Activated CD4-positive, alpha-beta T cell treated with anti-CD3 and anti-CD28 coated beads for 36 hours (primary cell): ENCODE measurements around the gene MLPH. TPM values are rescaled to one million over a fixed set of nuclear protein-coding genes. Genes with fewer than 3 reads are reported as not detected.

ENCODE experiments used
- ATAC-seq: fragments of 200-7000 bp; cut with Tn5 transposase; one replicate; pipeline ENCODE4 v1.10.0; 2021; ENCODE audit warnings: mild to moderate bottlenecking, moderate library complexity
- CTCF ChIA-PET: fragments of 350-600 bp; sonication (Branson Sonifier 250); formaldehyde crosslinking; loops from one replicate; lab custom pipeline; 2021; ENCODE audit warnings: antibody characterized with exemption; lab: Charles Lee
- POLR2A ChIA-PET: fragments of 350-600 bp; sonication (Branson Sonifier 250); formaldehyde crosslinking; loops from one replicate; lab custom pipeline; 2021; ENCODE audit warnings: antibody characterized with exemption, inconsistent platforms; lab: Charles Lee
- DNase-seq: peaks from one replicate; pipeline ENCODE4 v3.0.0-alpha.2; 2020
- H3K27ac Mint-ChIP-seq: one replicate; pipeline ENCODE4 v1.8.0; 2021; ENCODE audit warnings: mixed read lengths
- H3K27me3 Mint-ChIP-seq: one replicate; pipeline ENCODE4 v1.8.0; 2021; ENCODE audit warnings: mixed read lengths
- H3K36me3 Mint-ChIP-seq: one replicate; pipeline ENCODE4 v1.8.0; 2021; ENCODE audit warnings: low read depth, mixed read lengths
- H3K4me1 Mint-ChIP-seq: one replicate; pipeline ENCODE4 v1.8.0; 2021; ENCODE audit warnings: mixed read lengths
- H3K4me3 Mint-ChIP-seq: one replicate; pipeline ENCODE4 v1.8.0; 2021; ENCODE audit warnings: mild to moderate bottlenecking, moderate library complexity, mixed read lengths
- H3K9me3 Mint-ChIP-seq: one replicate; pipeline ENCODE4 v1.8.0; 2021; ENCODE audit warnings: low read depth, mixed read lengths
- intact Hi-C, 2 experiments: fragments of 100-400 bp; cut with DNase I in 1 of 2; cut with micrococcal nuclease in 1 of 2; formaldehyde crosslinking; loops; one replicate each; pipeline versions ENCODE4 v1.14.2 to v1.15.1; 2022 to 2024; cut with DNase I, micrococcal nuclease
- total RNA-seq, 2 experiments: library from RNA; stranded (reverse); gene quantifications; one replicate each; pipeline ENCODE4 v1.2.3, GENCODE V29; 2021

MLPH gene
- total RNA-seq, 2 experiments from 2014 or later = 0.82 to 1.2 TPM

- H3K4me3 Mint-ChIP-seq = no peak overlapping the region
- no peak overlapping the region for H3K27ac Mint-ChIP-seq
- ATAC-seq (no peak), DNase-seq (no peak)
- ChIA-PET CTCF (no interaction called here), POLR2A (no interaction called here)
- H3K4me1 Mint-ChIP-seq = no peaks in the 10 kb centered on the region
- intact Hi-C loops = no loop called here
- peaks cover 41% of the 10 kb centered on the region for H3K27me3 Mint-ChIP-seq
- peaks cover 14% of the 10 kb centered on the region for H3K9me3 Mint-ChIP-seq
- peaks cover 4% of the 10 kb centered on the region for H3K36me3 Mint-ChIP-seq
Observed at GRCh38 chr2:237490009-237490711, 3.1 kb downstream of the MLPH start.

GRCh38 chr2:237490795-237491194 is 3.7 kb downstream of the MLPH start:
- CTCF ChIA-PET = no interaction called here
- no peak for DNase-seq
- no peak overlapping the region for H3K27ac Mint-ChIP-seq
- peaks cover 4% of the 10 kb centered on the region for H3K36me3 Mint-ChIP-seq
- POLR2A ChIA-PET = no interaction called here
- peaks cover 39% of the 10 kb centered on the region for H3K27me3 Mint-ChIP-seq
- H3K9me3 Mint-ChIP-seq = peaks cover 14% of the 10 kb centered on the region
- no peak for ATAC-seq
- no peak overlapping the region for H3K4me3 Mint-ChIP-seq
- H3K4me1 Mint-ChIP-seq = no peaks in the 10 kb centered on the region
- intact Hi-C loops = no loop called here

DNA sequence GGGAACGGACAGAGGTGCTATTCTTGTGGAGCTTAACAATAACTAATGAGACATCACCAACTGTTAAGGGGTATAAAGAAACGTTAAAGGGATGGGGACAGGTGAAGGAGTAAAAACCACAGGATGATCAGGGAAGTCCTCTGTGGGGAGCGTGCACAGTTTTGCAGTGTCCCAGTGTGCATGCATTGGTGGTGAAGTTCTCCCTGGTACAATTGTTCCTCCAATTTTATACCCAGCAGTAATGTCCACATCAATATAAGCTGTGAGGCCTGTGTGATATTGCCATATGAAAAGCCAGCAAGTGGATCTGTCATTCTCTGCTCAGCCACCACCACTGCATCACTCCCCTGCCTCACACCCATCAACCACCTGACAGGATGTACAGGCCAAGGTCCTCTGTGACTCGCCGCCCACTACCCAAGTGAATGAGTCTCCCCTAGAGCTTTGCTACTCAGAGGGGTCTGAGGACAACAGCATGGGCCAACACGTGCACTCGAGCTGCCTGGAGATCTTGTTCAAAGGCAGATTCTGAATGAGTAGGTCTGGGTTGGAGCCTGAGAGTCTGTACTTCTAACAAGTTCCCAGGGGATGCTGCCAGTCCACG is 4.6 kb downstream of the MLPH start:
- CTCF ChIA-PET = interaction anchor here (0.5 to 1.3 kb wide), 2 partner anchors 21 to 182 kb away, joined by 3 to 4 read pairs; no protein-coding TSS in a partner anchor
- intact Hi-C loops = no loop called here

DNA sequence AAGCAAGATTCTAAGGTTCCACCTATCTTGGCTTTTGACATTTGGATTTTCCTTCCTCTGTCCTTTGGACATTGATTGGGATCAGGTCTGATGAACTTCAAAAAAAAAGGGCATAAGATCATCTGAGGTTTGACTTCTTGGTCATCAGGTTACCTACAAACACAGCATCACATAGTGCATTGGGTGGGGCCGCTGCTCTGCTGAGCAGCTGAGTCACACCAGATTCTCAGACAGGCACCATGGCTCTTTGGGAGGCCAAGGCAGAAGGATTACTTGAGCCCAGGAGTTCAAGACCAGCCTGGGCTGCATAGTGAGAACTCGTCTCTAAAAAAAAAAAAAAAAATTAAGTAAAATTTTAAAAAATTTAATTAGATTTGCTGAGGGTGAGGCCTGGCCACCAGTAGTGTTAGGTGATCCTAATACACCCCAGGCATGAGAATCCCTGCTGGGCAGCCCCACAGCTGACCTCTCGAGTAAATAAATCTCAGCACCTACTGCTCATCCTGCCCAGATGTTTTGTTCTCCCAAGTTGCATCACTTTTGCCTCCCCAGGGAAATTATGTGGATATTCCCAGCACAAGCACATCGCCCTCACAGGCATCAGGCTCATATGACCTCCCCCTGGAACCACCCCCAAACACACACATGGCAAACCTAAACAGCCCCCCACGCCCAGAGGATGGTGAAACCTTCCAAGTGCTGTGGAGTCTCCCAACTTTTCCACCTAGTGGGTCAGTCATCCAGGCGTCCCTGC is 5.3 kb downstream of the MLPH start:
- Mint-ChIP-seq H3K27ac (no peak overlapping the region), H3K36me3 (peaks cover 4% of the 10 kb centered on the region), H3K9me3 (peaks cover 14% of the 10 kb centered on the region), H3K4me1 (no peaks in the 10 kb centered on the region), H3K4me3 (no peak overlapping the region), H3K27me3 (peaks cover 36% of the 10 kb centered on the region)
- ATAC-seq (no peak), DNase-seq (no peak)
- ChIA-PET CTCF (interaction anchor here (1.3 kb wide), 1 partner anchor 21 kb away, joined by 4 read pairs; no protein-coding TSS in a partner anchor), POLR2A (no interaction called here)
- intact Hi-C loops = no loop called here

More for the DNA sequence above, 4.6 kb downstream of the MLPH start:
- DNase-seq (peak; percentile 31), ATAC-seq (peak; percentile 44)
- H3K36me3 Mint-ChIP-seq = peaks cover 4% of the 10 kb centered on the region
- no peaks in the 10 kb centered on the region for H3K4me1 Mint-ChIP-seq
- no peak overlapping the region for H3K4me3 Mint-ChIP-seq
- no peak overlapping the region for H3K27ac Mint-ChIP-seq
- H3K27me3 Mint-ChIP-seq = peaks cover 37% of the 10 kb centered on the region
- peaks cover 14% of the 10 kb centered on the region for H3K9me3 Mint-ChIP-seq
- POLR2A ChIA-PET = no interaction called here

DNA sequence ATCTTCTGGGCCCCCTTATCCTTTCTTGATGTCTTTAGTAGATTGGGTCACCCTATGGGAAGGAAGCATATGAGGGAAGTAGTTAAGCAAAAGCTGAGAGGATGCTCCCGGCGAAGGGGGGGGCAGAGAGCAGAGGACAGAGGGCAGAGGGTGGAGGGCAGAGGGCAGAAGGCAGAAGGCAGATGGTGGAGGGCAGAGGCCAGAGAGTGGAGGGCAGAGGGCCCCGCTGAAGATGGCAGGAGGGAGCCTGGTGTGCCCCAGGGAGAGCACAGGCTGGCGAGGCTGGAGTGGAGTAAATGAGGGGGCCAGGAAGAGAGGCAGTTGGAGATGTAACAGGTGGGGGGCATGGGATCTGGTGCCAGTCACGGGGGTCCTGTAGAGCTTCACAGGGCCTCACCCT is 7.0 kb downstream of the MLPH start:
- peaks cover 3% of the 10 kb centered on the region for H3K4me1 Mint-ChIP-seq
- H3K36me3 Mint-ChIP-seq = peaks cover 4% of the 10 kb centered on the region
- ChIA-PET CTCF (interaction anchor here (0.7 to 2.2 kb wide), 3 partner anchors 14 to 78 kb away, joined by 3 to 9 read pairs (median 3); no protein-coding TSS in a partner anchor), POLR2A (no interaction called here)
- peaks cover 30% of the 10 kb centered on the region for H3K27me3 Mint-ChIP-seq
- no peak overlapping the region for H3K4me3 Mint-ChIP-seq
- no peak for ATAC-seq
- intact Hi-C loops = no loop called here
- peaks cover 14% of the 10 kb centered on the region for H3K9me3 Mint-ChIP-seq
- H3K27ac Mint-ChIP-seq = no peak overlapping the region
- no peak for DNase-seq

- no peak overlapping the region for H3K4me3 Mint-ChIP-seq
- intact Hi-C loops = no loop called here
- POLR2A ChIA-PET = no interaction called here
- peaks cover 24% of the 10 kb centered on the region for H3K27me3 Mint-ChIP-seq
- H3K9me3 Mint-ChIP-seq = peaks cover 14% of the 10 kb centered on the region
- DNase-seq (no peak), ATAC-seq (no peak)
- H3K27ac Mint-ChIP-seq = no peak overlapping the region
- H3K36me3 Mint-ChIP-seq = peaks cover 4% of the 10 kb centered on the region
- CTCF ChIA-PET = no interaction called here
- H3K4me1 Mint-ChIP-seq = peaks cover 3% of the 10 kb centered on the region
Observed at GRCh38 chr2:237495521-237496117, 8.6 kb downstream of the MLPH start.

DNA sequence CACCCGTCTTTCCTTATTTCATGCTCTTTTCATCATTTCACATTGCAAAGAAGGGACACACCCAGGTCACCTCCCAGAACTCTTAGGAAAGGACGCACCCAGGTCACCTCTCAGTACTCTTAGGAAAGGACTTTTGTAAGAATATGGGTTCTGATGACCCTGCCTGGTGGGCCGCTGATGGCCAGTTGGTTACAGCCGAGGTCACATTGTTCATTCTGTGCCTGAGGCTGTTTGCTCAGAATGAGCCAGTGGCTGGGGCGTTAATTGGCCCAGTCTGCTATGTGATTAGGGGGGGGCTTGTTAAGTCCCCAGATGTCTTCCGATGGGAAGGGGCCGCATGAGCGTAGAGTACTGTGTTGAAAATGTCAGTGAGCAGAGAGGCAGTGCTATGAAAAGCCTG is 9.4 kb downstream of the MLPH start:
- H3K4me3 Mint-ChIP-seq = no peak overlapping the region
- ATAC-seq = no peak
- H3K27me3 Mint-ChIP-seq = peaks cover 25% of the 10 kb centered on the region
- peaks cover 11% of the 10 kb centered on the region for H3K9me3 Mint-ChIP-seq
- ChIA-PET POLR2A (no interaction called here), CTCF (interaction anchor here (0.6 to 0.9 kb wide), 2 partner anchors 17 to 115 kb away, joined by 3 read pairs; no protein-coding TSS in a partner anchor)
- H3K36me3 Mint-ChIP-seq = peaks cover 4% of the 10 kb centered on the region
- no peak for DNase-seq
- intact Hi-C loops = no loop called here
- H3K27ac Mint-ChIP-seq = no peak overlapping the region
- H3K4me1 Mint-ChIP-seq = peaks cover 3% of the 10 kb centered on the region

- Mint-ChIP-seq H3K9me3 (peaks cover 3% of the 10 kb centered on the region), H3K27ac (no peak overlapping the region), H3K4me3 (no peak overlapping the region), H3K4me1 (peaks cover 3% of the 10 kb centered on the region), H3K36me3 (no peaks in the 10 kb centered on the region), H3K27me3 (peaks cover 28% of the 10 kb centered on the region)
- ChIA-PET POLR2A (no interaction called here), CTCF (interaction anchor here (0.6 to 0.9 kb wide), 4 partner anchors 16 to 126 kb away, joined by 3 to 7 read pairs (median 3); no protein-coding TSS in a partner anchor)
- ATAC-seq (no peak), DNase-seq (no peak)
- intact Hi-C loops = no loop called here
Observed at GRCh38 chr2:237497009-237497837, 10.2 kb downstream of the MLPH start.

GRCh38 chr2:237497838-237498186 is 10.8 kb downstream of the MLPH start:
- no peaks in the 10 kb centered on the region for H3K9me3 Mint-ChIP-seq
- POLR2A ChIA-PET = no interaction called here
- CTCF ChIA-PET = interaction anchor here (0.6 kb wide), 1 partner anchor 75 kb away, joined by 7 read pairs; no protein-coding TSS in a partner anchor
- no peak overlapping the region for H3K27ac Mint-ChIP-seq
- no peaks in the 10 kb centered on the region for H3K36me3 Mint-ChIP-seq
- H3K4me3 Mint-ChIP-seq = no peak overlapping the region
- H3K27me3 Mint-ChIP-seq = peaks cover 28% of the 10 kb centered on the region
- ATAC-seq (no peak), DNase-seq (peak; percentile 24)
- H3K4me1 Mint-ChIP-seq = peaks cover 3% of the 10 kb centered on the region
- intact Hi-C loops = no loop called here

GRCh38 chr2:237498341-237498740 is 11.3 kb downstream of the MLPH start:
- H3K9me3 Mint-ChIP-seq = no peaks in the 10 kb centered on the region
- ATAC-seq (no peak), DNase-seq (no peak)
- no peak overlapping the region for H3K4me3 Mint-ChIP-seq
- POLR2A ChIA-PET = no interaction called here
- peaks cover 3% of the 10 kb centered on the region for H3K4me1 Mint-ChIP-seq
- H3K36me3 Mint-ChIP-seq = no peaks in the 10 kb centered on the region
- H3K27ac Mint-ChIP-seq = no peak overlapping the region
- peaks cover 28% of the 10 kb centered on the region for H3K27me3 Mint-ChIP-seq
- intact Hi-C loops = no loop called here
- CTCF ChIA-PET = no interaction called here
